Mesenchymal stem cell (in vitro differentiated cells and primary cell): ENCODE data around the gene GPATCH2.

Experiments
- DNase-seq: peaks from one replicate; pipeline ENCODE4 v3.0.0-alpha.2; 2013
- H2AFZ ChIP-seq: one replicate; pipeline ENCODE4 v1.6.1; 2013; ENCODE audit warnings: low read depth, mild to moderate bottlenecking, control low read depth, inconsistent platforms, low read length, moderate library complexity
- H2AK5ac ChIP-seq: 2 replicates; pipeline ENCODE4 v1.6.1; 2013; ENCODE audit warnings: low read length, moderate library complexity, mild to moderate bottlenecking, inconsistent platforms; ENCODE audit not compliant: severe bottlenecking
- H2BK120ac ChIP-seq: one replicate; pipeline ENCODE4 v1.6.1; 2013; ENCODE audit warnings: low read depth, mild to moderate bottlenecking, inconsistent platforms, low read length, moderate library complexity
- H2BK12ac ChIP-seq, 2 experiments: one replicate each; pipeline ENCODE4 v1.6.1; 2013; ENCODE audit warnings: inconsistent platforms in 2 of 2, low read length in 2 of 2, mild to moderate bottlenecking in 2 of 2, moderate library complexity in 2 of 2, control low read depth in 1 of 2
- H2BK15ac ChIP-seq: one replicate; pipeline ENCODE4 v1.6.1; 2013; ENCODE audit warnings: mild to moderate bottlenecking, low read depth, inconsistent platforms; ENCODE audit not compliant: poor library complexity, severe bottlenecking
- H2BK5ac ChIP-seq: 2 replicates; pipeline ENCODE4 v1.6.1; 2013; ENCODE audit warnings: low read depth, mild to moderate bottlenecking, low read length, control low read depth, inconsistent platforms; ENCODE audit not compliant: poor library complexity, severe bottlenecking
- H3K14ac ChIP-seq, 2 experiments: one replicate each; pipeline ENCODE4 v1.6.1; 2013; ENCODE audit warnings: inconsistent platforms in 2 of 2, low read length in 2 of 2, control low read depth in 1 of 2, mild to moderate bottlenecking in 1 of 2, moderate library complexity in 1 of 2
- H3K18ac ChIP-seq, 2 experiments: one replicate each; pipeline ENCODE4 v1.6.1; 2013; ENCODE audit warnings: inconsistent platforms in 2 of 2, low read length in 2 of 2, control low read depth in 1 of 2, low read depth in 1 of 2, mild to moderate bottlenecking in 1 of 2
- H3K23ac ChIP-seq, 2 experiments: one replicate each; pipeline ENCODE4 v1.6.1; 2013; ENCODE audit warnings: inconsistent platforms in 2 of 2, low read length in 2 of 2, mild to moderate bottlenecking in 2 of 2, moderate library complexity in 2 of 2, control low read depth in 1 of 2
- H3K27ac ChIP-seq: 2 replicates; pipeline ENCODE4 v1.5.1; 2013; ENCODE audit warnings: mild to moderate bottlenecking, moderate library complexity, low read length, control low read depth, inconsistent platforms; ENCODE audit not compliant: poor library complexity, severe bottlenecking
- H3K27me3 ChIP-seq, 2 experiments: 2 replicates each; pipeline versions ENCODE4 v1.6.1 to v1.7.0; 2013; ENCODE audit warnings: low read length in 2 of 2, mild to moderate bottlenecking in 2 of 2, moderate library complexity in 2 of 2, control low read depth in 1 of 2, inconsistent platforms in 1 of 2; ENCODE audit not compliant: control insufficient read depth in 1 of 2, insufficient read depth in 1 of 2
- H3K36me3 ChIP-seq, 2 experiments: 2 replicates each; pipeline versions ENCODE4 v1.6.1 to v1.7.0; 2013; ENCODE audit warnings: low read length in 2 of 2, control low read depth in 1 of 2, inconsistent platforms in 1 of 2, low read depth in 1 of 2, mild to moderate bottlenecking in 1 of 2; ENCODE audit not compliant: insufficient read depth in 2 of 2, control insufficient read depth in 1 of 2
- H3K4ac ChIP-seq, 2 experiments: one replicate each; pipeline ENCODE4 v1.6.1; 2013; ENCODE audit warnings: inconsistent platforms in 2 of 2, low read length in 2 of 2, mild to moderate bottlenecking in 2 of 2, moderate library complexity in 2 of 2, control low read depth in 1 of 2, low read depth in 1 of 2
- H3K4me1 ChIP-seq: 2 replicates; pipeline ENCODE4 v1.6.1; 2013; ENCODE audit warnings: low read depth, low read length, control low read depth; ENCODE audit not compliant: control insufficient read depth, insufficient read depth
- H3K4me2 ChIP-seq: 2 replicates; pipeline ENCODE4 v1.6.1; 2013; ENCODE audit warnings: low read length, mild to moderate bottlenecking, inconsistent platforms; ENCODE audit not compliant: poor library complexity, severe bottlenecking
- H3K4me3 ChIP-seq, 2 experiments: 2 replicates each; pipeline versions ENCODE4 v1.5.1 to v1.7.0; 2013; ENCODE audit warnings: low read length in 2 of 2, mild to moderate bottlenecking in 2 of 2, control low read depth in 1 of 2, low read depth in 1 of 2; ENCODE audit not compliant: insufficient read depth in 1 of 2
- H3K79me1 ChIP-seq: replicated peaks from 2 replicates; pipeline ENCODE4 v1.6.1; 2013; ENCODE audit warnings: mild to moderate bottlenecking, control low read depth, low read length, inconsistent platforms; ENCODE audit not compliant: poor library complexity, severe bottlenecking
- H3K9ac ChIP-seq: 2 replicates; pipeline ENCODE4 v1.7.0; 2013; ENCODE audit warnings: mild to moderate bottlenecking, low read length, moderate library complexity
- H3K9me3 ChIP-seq: 2 replicates; pipeline ENCODE4 v1.7.0; 2013; ENCODE audit warnings: mild to moderate bottlenecking, low read length; ENCODE audit not compliant: control insufficient read depth
- H4K8ac ChIP-seq: one replicate; pipeline ENCODE4 v1.6.1; 2013; ENCODE audit warnings: inconsistent platforms, mild to moderate bottlenecking, low read length, moderate library complexity
- H4K91ac ChIP-seq: one replicate; pipeline ENCODE4 v1.6.1; 2013; ENCODE audit warnings: mild to moderate bottlenecking, low read length, inconsistent platforms
- WGBS: methylation state at CpG from one replicate; pipeline ENCODE4 v1.1.7; 2013; ENCODE audit warnings: mixed read lengths; 5-methylcytosine and 5-hydroxymethylcytosine counted together

GPATCH2 gene

DNA sequence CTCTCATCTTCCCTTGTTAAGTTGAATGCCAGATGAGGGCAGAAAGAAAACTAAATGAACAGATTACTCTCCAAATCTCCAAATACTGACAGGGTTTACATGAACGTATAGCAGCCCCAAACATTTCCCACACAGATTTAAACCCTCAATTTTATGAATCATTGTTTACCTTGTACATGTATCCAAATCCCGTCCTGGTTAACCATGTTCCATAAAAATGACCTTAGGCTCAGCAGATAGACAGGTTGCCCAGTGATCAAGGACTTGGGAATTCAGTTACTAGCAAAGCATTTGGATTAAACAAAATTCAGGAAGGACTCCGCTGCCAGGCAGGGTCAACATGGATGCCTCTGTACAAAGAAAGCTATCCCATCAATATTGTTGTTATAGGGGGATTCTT is 213.5 kb downstream of the GPATCH2 start:
- Histone ChIP-seq H3K36me3 (no peaks in the 10 kb centered on the region), H2BK12ac (no peak overlapping the region), H3K4me3 (no peak overlapping the region), H4K91ac (no peak overlapping the region), H3K14ac (no peak overlapping the region), H3K4ac (no peak overlapping the region), H3K9me3 (no peaks in the 10 kb centered on the region), H2BK15ac (no peak overlapping the region), H3K23ac (no peak overlapping the region), H3K27me3 (no peaks in the 10 kb centered on the region), H2BK120ac (no peak overlapping the region), H3K9ac (no peak overlapping the region), H3K79me1 (no peaks in the 10 kb centered on the region), H2AK5ac (no peak overlapping the region), H2AFZ (no peak overlapping the region), H2BK5ac (no peak overlapping the region), H3K4me1 (no peaks in the 10 kb centered on the region), H4K8ac (no peak overlapping the region), H3K4me2 (no peak overlapping the region), H3K18ac (no peak overlapping the region), H3K27ac (no peak overlapping the region)
- DNase-seq: no peak
- WGBS: 82% methylated on average over 2 of the region's 3 CpGs

DNA sequence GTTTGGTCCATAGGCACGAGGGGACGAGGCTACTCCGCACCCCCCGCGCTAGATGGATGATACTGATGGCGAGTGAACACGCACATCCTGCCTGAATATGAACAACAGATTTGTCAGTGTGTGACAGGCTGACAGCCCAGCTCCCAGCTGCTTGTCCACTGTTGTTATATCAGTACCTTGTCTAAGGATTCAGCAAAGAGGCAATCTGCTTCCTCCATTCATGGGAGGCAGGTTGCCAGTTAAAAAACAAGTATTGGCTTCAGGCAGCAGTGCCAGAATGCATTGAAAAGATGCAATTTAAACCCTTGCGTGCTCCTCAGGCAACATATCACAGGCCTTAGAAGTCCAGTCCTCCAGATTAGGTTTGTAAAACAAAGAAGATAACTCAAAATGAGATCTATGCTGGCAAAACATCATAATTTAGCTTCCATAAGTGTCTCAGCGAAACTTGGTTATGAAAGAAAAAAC is 223.3 kb downstream of the GPATCH2 start:
- Histone ChIP-seq H3K23ac (no peak overlapping the region), H3K18ac (no peak overlapping the region), H2AFZ (no peak overlapping the region), H3K4me2 (no peak overlapping the region), H3K4me1 (peaks cover 4% of the 10 kb centered on the region), H2BK12ac (no peak overlapping the region), H4K8ac (no peak overlapping the region), H3K4ac (no peak overlapping the region), H3K79me1 (no peaks in the 10 kb centered on the region), H2AK5ac (no peak overlapping the region), H3K27ac (no peak overlapping the region), H3K14ac (no peak overlapping the region), H4K91ac (no peak overlapping the region), H3K27me3 (no peaks in the 10 kb centered on the region), H3K9ac (no peak overlapping the region), H2BK15ac (no peak overlapping the region), H2BK5ac (no peak overlapping the region), H2BK120ac (no peak overlapping the region), H3K9me3 (no peaks in the 10 kb centered on the region), H3K36me3 (no peaks in the 10 kb centered on the region), H3K4me3 (no peak overlapping the region)
- 93% methylated on average over 9 of the region's 9 CpGs for WGBS
- DNase-seq: no peak

DNA sequence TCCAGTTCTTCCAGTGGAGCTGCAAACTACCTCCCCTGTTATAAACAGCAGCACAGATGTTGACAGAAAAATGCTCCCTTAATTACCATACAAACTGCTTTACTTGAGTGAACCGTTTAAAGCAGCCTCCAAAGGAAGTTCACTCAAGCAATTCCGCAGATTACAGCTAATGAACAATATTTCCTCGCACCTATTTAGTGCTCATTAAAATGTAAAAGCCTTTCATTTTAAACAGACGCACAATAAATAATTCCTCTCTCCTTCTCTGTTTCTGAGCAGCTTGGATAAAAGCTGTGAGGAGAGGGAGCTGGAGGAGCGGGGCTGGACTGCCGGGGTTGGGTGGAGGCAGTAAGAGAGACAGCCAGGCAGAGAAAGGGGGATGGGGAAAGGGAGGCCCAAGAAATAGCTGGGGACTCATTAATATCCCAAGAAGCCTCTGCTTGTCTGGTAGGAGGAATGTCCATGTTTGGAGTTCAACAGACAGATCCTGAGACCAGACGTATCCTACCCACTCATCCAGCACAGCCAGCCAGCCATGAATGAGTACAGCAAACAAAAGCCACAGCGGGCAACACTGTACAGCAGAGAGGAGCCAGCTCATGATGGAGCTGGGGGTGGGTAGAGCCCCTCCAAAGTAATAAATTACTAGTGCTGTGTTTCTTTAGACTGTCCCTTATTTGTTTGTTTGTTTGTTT is 227.7 kb downstream of the GPATCH2 start:
- Histone ChIP-seq H4K91ac (no peak overlapping the region), H3K18ac (no peak overlapping the region), H3K36me3 (no peaks in the 10 kb centered on the region), H2BK5ac (no peak overlapping the region), H3K79me1 (no peaks in the 10 kb centered on the region), H3K4me2 (peak overlapping the region; percentile 38), H2AFZ (no peak overlapping the region), H3K9me3 (no peaks in the 10 kb centered on the region), H4K8ac (no peak overlapping the region), H3K4ac (no peak overlapping the region), H2AK5ac (no peak overlapping the region), H3K27me3 (no peaks in the 10 kb centered on the region), H3K14ac (no peak overlapping the region), H3K9ac (no peak overlapping the region), H2BK12ac (no peak overlapping the region), H3K4me3 (no peak overlapping the region), H3K27ac (no peak overlapping the region), H2BK120ac (no peak overlapping the region), H3K23ac (no peak overlapping the region), H3K4me1 (peaks cover 4% of the 10 kb centered on the region), H2BK15ac (no peak overlapping the region)
- 45% methylated on average over 6 of the region's 8 CpGs for WGBS
- DNase-seq: no peak

DNA sequence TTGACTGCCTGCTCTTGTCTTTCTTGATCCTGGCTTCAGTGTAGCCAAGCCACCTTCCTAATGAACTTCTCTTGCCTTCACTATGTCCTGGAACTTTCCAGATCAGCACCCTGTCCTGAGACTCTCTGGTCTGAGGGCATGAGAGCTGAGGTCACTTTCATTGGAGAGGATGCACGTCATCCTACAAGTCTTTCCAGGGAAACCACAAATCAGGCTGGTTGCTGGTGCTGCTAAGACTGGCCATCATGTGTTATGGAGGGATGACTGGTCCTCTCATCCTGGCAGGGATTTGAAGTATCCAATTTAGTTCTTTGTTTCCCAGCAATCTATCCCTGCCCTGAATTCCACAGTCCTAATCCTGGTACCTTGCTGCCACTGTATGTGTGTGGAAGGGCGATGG is 228.6 kb downstream of the GPATCH2 start:
- Histone ChIP-seq H2AK5ac (no peak overlapping the region), H4K8ac (no peak overlapping the region), H3K4me3 (no peak overlapping the region), H2BK120ac (no peak overlapping the region), H3K4me2 (no peak overlapping the region), H2BK12ac (no peak overlapping the region), H3K79me1 (no peaks in the 10 kb centered on the region), H2BK15ac (no peak overlapping the region), H3K23ac (no peak overlapping the region), H3K14ac (no peak overlapping the region), H3K9ac (no peak overlapping the region), H3K27me3 (no peaks in the 10 kb centered on the region), H2BK5ac (no peak overlapping the region), H3K27ac (no peak overlapping the region), H3K18ac (no peak overlapping the region), H3K36me3 (no peaks in the 10 kb centered on the region), H4K91ac (no peak overlapping the region), H3K4me1 (peaks cover 4% of the 10 kb centered on the region), H3K4ac (no peak overlapping the region), H2AFZ (no peak overlapping the region), H3K9me3 (no peaks in the 10 kb centered on the region)
- 81% methylated on average over 2 of the region's 2 CpGs for WGBS
- peak; percentile 11 for DNase-seq
